Activated CD4-positive, alpha-beta T cell treated with anti-CD3 and anti-CD28 coated beads, Interleukin-2, amount 50 U/mL, for 1 hour (primary cell): Measurements from ENCODE around the gene MT1HL1.
"Not testable (repeated sequence)": the region's sequence is repeated elsewhere in the genome, so short reads cannot be mapped to it uniquely, and the experiment has no call there.

Experiments used
- DNase-seq: peaks from one replicate; pipeline ENCODE4 v3.0.0-alpha.2; 2020

The MT1HL1 gene

GRCh38 chr1:236974025-236974424 is 30.2 kb downstream of the MT1HL1 start:
- DNase-seq: not testable (repeated sequence)

DNA sequence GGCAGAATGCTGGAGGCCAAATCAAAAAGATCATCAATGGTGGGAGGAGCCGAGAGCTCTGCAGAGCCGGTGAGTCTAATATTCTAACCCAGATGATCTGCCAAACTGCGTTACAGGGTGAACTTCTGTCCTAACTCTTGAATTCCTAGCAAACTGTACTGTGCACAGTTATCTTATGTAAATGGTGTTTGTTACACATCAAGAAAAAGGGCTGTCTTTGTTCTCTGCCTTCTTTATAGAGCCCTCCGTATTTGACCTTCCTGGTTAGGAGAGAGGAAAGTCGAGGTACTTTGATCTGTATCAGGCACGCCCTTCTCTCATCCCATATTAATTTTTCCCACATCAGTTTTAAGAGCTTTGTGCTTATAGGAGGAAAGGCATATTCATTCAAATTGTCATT is 37.6 kb downstream of the MT1HL1 start:
- DNase-seq: no peak

DNA sequence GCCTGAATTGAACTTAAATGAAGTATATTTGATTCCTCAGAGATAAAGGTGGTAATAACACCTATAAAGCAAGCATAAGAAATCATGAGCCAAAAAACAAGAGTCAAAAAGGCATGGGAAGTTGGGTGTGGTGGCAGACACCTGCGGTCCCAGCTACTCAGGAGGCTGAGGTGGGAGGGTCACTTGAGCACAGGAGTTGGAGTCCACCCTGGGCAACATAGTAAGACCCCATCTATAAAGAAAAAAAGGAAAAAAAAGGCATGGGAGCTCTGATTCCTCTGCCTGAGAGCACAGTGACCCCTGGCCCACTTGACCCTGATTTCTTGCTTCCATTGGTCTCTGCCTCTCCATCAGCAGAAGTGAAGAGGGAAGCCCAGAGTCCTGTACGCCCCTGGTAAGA is 40.3 kb downstream of the MT1HL1 start:
- no peak for DNase-seq

GRCh38 chr1:236959112-236959511 is 45.1 kb downstream of the MT1HL1 start:
- no peak for DNase-seq

DNA sequence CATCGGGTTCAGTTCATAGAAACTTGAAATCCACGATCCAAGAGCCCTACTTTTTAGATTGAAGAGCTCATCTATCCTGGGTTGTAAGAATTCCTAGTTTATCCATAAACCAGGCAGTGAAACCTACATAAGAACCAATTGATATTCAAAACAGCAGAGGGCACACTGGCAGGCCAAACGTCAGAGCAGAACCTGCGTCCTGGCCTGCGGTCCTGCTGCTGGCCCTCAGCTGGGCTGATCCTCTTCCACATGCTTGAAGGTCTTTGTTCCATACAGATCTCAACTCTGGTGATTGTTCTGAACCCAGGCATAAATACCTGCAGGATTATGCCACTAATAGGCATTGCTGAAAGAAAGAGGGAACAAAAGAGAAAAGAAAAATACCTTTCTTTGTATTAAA is 47.0 kb downstream of the MT1HL1 start:
- no peak for DNase-seq
